ENCODE results near the gene AP2A1.

DNA sequence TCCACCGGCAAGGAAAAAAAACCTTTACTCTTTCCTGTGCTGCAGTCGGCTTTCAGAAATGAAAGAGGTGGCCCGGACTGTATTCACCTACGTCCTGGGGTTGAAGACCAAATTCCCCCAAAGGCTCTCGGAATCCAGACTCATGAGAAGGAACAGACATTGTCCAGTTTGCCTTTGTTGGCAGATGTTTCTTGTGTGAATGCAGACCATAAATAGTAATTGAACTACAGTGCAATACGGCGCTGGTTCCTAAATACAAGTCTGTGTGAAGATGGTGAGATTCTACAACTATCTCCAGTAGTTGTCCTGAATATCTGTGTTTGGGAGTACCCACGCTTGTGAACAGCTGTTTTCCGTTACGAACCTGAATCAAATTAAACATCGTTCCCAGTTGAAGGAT, 72.9 kb downstream of the AP2A1 start:
- TF ChIP-seq CBX2 (IDR thresholded peaks at IDR 0.05; ENCODE audit: insufficient read depth, low read length, poor library complexity, severe bottlenecking) (no peak), MXI1 (IDR thresholded peaks at IDR 0.05; ENCODE audit: low read depth, low read length) (no peak), ZNF24 (IDR thresholded peaks at IDR 0.05) (no peak), NCOR1 (IDR thresholded peaks at IDR 0.05) (no peak), TCF7 (IDR thresholded peaks at IDR 0.05; ENCODE audit: borderline replicate concordance) (no peak), SIRT6 (IDR thresholded peaks at IDR 0.05; ENCODE audit: low read depth, low read length) (no peak), RAD21 (CRISPR knock-in tag; conservative IDR thresholded peaks at IDR 0.05 in 1 of 2, IDR thresholded peaks at IDR 0.05 in 1 of 2) (no peak)
